HG03575 (cell line): ENCODE results near the gene MARK3.

Experiments used
- ATAC-seq: cut with Tn5 transposase; IDR thresholded peaks from one replicate; pipeline ENCODE4 v1.9.1; 2021; ENCODE audit not compliant: unreplicated experiment, insufficient number of reproducible peaks, low FRiP score; ENCODE audit errors: extremely low read depth

MARK3 gene

DNA sequence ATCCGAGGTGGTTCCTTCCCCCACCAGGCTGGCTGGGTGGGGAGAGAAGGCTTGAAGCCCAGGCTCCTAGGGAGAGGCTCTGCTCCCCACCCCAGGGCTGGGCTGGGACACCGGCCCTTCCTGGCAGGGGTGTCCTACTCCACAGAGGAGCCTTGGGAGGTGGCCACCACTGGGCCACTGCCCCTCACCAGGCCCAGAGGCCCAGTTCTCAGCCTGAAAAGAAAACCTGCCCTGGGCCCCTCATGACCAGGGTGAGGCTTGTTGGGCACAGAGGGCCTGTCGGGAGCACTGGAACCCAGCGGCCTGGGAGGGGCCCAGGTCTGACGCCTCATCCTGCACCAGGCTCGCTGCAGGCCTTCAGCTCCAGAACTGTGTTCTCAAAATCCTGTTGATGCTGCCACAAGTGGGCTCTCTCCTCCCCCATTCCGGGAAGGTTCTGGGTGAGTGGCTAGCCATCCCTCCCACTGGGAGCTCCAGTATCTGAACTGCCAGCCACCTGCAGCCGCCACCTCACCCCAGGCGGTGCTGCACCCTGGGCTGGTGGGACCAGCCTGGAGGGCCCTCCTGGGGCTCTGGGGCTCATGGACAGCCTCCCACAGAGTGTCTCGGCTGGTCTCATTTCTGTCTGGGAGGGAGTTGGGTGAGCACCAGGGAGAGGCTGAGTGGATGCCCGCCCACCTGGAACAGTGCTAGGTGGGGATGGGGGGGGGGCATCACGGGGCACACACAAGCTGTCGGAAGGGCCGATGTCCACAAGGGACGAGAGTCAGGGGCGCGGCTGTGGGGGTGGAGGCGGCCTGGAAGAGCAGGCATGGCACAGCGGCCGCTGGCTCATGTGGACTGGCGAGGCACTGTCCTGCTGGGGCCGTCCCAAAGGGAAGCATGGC lies 165.5 kb downstream of the MARK3 start:
- ATAC-seq: no peak

DNA sequence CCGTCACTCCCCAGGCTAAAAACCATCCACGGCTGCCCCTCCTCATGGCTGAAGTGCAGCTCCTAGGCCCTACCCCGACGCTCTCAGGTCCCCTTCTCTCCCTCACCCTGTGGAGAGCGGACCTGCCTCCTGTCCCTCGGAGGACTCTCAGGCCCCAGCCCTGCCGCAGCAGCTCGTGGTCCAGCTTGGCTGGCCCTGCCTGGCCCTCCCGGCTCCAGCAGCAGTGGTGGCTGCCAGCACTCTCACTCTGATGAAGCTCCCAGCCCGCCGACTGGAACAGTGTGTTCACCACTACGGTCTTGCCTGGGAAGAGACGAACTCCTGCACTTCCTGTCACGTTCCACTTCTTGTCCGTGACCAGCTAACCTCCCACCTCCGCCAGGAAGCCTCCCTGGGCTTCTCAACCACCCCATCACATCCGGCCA lies 166.1 kb downstream of the MARK3 start:
- no peak for ATAC-seq

GRCh38 chr14:103552011-103552845 lies 167.0 kb downstream of the MARK3 start:
- ATAC-seq: no peak

- no peak for ATAC-seq
These were observed 167.6 kb downstream of the MARK3 start for GRCh38 chr14:103552846-103553210.
